GM21717 (cell line): ENCODE data around the gene PTPRD.

ENCODE experiments used
- ATAC-seq: cut with Tn5 transposase; IDR thresholded peaks from one replicate; pipeline ENCODE4 v1.9.1; 2021; ENCODE audit warnings: mild to moderate bottlenecking, moderate library complexity; ENCODE audit not compliant: unreplicated experiment

PTPRD gene

DNA sequence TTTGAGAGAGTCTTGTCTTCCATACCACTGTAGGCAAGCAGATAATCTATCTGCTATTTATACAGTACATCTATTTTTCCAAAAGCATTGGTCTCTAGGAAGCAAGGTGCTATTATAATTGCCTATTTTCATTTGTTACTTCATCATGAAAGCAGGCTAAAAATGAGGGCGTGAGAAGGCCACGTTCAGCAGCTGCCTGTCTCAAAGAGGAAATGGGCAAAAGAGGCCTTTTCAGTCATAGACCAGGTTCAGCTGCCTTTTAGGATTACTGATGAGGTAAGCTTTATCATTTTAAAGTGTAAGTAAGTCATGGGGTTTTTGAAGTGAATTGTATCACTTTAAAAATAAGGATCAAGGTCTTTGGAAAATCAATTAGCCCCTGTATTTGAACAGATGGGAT, 1722.1 kb downstream of the PTPRD start:
- no peak for ATAC-seq

DNA sequence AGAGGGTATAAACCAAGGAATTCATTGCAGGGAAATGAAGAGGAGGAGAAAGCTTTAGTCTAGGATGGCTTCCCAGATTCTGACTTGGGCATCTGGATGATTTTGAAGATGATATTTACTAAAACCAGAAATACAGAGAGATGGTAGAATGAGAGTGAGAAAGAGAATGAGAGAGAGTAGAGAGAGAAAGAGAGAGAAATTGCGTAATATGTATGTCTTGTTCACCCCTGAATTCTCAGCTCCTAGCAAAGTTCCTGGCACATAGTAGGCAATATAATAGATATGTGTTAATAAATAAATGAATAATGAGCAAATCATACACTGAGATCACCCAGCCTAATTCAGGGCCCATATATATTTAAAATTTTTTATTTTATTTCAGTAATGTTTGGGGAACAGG, 1723.7 kb downstream of the PTPRD start:
- ATAC-seq: no peak

DNA sequence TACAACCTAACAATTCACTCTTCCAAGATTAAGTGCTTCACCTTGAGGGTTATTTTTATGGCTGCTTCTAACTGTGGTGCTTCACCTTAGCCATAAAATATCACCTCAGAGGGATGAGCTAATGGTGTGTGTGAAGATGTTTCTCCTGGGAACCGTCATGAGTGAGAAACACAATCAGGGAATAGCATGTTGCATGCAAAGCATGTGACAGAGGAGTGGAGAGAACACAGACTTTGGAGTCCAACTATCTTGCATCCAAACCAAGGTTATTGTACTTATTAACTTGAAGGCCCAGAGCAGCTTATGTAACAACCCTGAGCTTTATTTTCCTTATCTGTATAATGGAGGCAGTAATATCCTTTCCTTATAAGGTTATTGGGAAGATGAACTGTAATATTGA, 1724.2 kb downstream of the PTPRD start:
- no peak for ATAC-seq

DNA sequence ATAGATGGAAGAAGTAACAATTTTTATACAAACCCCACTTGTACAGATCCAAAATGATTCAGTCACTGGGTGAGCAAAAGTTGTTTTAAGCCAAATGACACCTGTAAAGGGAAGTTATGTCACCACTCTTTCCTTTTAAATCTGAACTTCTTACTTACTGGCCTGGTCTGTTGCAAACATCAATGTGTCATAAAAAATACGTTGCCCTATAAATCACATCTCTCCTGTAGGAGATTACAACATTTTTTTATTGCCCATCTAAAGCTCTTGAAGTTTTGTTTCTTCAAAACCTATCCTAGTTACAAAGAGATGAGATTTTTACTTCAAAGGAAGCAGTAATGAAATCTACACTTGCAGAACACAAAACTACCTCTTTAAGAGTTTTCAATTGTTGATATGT, 1725.4 kb downstream of the PTPRD start:
- no peak for ATAC-seq

DNA sequence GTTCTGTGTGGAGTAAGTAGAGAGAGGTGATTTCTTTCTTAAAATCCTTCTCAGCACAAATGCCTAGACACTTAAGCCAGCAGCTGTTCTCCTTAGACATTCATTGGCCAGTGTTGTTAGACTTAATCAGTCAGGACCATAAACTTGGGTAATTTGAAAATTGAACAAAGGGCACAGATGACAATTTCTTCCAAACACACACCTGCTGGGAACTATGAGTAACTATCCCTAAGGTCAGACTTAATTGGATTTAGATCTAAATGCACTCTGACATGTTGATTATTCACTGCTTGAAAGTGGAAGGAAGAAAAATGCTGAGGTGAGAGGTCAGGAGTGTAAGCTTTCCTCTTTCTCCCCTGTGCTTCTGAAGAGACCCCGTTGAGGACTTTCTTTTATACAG, 1729.5 kb downstream of the PTPRD start:
- no peak for ATAC-seq

DNA sequence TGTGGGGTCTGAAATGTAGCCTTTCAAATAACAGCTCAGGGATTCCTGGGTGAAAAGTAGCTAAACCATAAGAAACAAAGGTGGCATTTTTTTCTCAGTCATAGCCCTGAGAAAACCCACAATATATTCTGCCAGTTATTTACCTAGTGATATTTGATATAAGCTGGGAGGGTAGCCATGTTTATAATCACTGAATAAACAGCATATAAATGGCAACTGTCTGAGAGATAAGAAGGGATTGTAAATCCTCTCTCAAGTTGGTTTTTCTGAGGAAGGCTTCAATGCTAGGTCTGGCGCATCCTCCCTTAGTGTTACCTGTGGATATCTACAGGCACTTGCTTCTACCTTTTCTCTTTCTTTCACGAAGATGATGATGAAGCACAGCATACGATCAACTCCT, 1732.7 kb downstream of the PTPRD start:
- ATAC-seq: no peak

DNA sequence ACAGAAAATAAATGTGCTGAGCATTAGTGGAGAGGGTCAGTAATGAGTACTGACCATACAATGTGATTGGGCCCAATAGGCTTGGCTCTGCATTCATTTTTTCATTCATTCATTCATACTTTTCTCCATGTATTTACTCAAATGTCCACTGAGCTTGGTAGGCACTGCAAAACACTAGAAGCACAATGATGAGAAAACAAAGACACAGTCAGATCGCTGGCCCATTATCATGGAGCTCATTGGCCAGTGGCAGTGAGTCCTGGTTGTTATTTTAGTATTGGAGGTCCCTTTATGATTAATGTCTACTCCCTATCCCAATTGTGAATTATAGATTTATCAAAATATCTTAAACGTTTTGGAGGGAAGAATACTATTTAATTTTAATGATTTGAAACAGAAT, 1733.5 kb downstream of the PTPRD start:
- ATAC-seq: no peak

DNA sequence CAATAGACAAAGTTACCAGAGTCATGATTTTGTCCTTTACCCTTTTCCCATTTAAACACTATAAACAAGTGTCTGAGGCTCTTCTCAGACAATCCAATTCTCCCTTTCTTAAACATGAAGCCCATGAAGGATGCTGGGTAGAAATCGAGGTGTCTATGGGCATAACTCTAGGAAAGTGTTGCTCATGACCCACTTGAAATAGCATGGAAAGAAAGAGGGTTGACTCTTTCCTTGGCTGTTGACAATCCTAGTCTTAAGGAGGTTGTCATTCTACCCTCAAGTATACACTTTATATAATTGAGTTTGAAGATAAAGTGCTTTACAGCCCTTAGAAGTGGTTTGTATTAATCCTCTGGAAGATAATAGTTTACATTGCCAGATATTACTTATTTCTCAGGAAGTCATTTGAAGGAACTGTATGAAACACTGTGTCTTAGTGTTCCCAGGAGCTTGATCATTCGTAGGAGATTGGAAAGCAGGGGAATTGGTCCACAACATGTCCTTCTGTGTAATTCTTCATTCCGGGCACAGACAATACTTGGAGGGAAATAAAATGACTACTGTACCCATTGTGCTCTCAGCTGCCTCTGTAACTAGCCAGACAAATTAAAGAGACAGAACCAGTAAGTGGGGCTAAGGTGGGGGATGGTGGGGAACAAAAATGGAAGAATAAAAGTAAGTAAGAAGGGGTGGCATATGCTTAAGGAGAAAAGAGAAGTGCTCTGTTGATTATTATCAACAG, 1734.9 kb downstream of the PTPRD start:
- ATAC-seq: no peak

DNA sequence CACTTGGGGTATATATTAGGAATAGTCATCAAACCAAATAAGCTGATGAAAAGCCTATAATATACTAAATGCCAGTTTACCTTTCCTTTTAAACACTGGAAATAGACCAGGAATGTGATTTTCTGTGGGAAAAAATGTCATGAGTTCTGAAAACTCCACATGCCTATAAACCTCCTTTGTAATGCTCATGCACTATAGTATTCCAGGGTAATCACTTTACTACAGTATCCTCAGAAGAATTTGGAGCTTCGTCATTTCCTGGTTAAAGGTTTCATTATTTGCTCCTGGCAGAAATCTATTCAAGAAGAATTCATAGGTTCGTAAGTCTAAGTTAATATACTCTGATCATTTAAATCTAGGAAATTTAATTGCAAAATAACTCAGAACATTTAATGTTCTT, 1736.5 kb downstream of the PTPRD start:
- no peak for ATAC-seq

DNA sequence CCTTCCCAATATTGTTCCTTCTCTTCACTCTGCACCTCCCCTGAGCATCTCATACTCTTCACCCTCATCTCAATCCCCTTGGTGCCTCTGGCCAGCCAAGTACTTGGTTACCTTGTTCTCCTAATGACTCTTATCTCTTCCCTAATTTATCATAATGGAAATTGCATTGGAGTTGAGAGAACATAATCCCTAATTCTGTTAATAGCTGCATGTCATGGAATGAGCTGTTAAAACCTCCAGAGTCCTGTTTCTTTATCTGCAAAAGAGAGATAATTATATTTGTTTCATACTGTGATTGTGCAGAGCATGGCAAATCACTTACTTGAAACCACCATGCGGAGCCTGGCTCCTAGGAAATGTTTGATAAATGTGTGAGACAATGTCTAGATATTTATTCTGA, 1738.3 kb downstream of the PTPRD start:
- no peak for ATAC-seq

DNA sequence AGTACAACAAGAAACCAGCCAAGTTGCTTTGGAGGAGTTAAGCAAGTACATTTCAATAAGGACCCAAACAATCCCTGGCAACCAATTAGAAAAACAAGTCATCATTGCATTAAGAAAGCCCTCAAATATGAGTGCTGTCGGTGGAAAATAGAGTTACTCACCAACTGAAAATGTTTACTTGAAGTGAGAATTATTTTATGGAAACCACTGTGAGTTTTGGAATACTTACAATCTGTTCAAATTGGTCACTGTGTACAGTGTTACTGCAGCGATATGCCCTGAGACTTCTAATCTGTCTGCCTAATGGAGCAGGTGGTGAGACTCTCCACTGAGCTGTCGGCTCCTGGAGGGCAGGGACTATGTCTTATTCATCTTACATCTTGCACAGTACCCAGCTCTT, 1740.0 kb downstream of the PTPRD start:
- ATAC-seq: no peak

DNA sequence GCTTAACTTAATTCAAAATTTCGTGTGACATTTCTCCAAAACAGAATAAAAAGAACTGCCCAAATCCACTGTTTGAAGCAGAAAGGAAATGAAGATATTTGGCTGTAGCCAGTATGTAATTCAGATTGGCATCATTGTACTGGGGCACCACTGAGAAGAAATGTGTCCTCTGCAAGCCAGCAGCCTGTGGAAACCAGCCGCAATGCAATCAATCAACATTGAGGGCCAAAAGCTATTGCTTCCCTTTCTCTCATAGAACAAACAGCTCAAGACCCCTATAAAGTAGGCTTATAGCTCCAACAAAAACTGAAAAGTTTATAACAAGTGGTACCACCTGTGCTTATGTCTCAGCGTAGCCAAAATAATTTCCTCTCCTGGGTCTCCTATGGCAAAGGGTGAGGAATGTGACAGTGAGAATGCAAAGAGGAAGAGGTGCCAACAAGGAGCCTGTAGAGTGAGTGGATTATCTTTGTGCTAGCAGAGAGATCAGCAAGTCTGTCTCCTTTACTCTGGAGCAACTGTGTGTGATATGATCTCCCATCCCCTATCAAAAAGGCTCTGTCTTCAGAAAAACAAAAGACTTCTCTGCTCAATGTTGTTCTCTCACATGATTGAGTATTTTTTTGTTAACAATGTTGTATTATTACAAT, 1740.9 kb downstream of the PTPRD start:
- no peak for ATAC-seq

DNA sequence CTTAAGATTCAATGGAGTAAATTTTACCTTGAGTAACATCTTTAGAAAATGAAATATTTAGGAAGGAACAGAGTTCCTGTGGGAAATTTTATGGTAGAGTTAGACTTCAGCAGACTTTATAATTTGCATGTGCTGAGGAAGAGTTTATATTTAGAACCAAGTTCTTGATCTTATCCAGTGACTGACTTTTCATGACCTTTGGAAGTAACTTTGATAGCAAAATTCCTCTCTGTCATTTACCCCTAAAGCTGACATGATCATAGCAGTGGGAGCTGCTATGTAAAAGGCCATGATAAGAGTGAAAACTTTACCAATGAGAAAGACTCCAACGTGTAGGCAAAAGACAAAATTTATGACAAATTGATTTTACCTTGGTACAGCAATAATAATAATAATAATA, 1741.4 kb downstream of the PTPRD start:
- ATAC-seq: no peak

DNA sequence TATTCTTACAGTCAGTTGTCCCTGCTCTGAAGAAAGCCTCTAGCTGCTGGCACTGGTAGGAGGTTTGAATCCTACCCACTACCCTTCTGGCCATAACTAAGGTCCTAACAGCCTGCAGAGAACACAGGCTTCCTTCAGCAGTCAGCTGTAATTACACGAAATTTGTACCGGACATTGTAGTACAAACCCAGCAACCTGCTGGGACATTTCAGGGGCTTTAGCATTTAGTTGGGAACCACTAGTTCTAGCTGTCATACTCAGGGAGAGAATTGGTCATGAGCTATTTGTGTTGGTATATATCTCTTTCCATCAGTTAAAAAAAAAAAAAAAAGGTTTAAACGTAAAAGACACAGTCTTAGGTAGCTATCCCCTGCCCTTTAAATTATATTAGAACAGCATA, 1743.0 kb downstream of the PTPRD start:
- ATAC-seq: no peak

DNA sequence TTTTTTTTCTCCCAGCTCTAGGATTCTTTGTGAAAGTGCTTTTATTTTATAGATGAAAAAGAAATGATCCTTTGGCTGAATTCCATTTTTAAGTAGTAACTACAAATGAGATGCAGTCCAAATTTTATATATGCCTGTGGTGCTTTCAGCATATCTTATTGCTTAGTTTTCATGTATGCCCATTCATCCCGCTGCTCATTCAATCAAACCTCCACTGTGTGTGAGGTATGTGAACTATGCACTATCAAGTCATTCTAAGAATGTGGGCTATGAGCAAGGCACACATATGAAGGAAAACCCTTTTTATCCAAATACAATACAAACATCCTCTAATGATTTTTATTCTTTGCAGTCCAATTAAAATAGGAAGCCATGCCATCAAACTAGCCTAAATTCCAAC, 1744.2 kb downstream of the PTPRD start:
- no peak for ATAC-seq

DNA sequence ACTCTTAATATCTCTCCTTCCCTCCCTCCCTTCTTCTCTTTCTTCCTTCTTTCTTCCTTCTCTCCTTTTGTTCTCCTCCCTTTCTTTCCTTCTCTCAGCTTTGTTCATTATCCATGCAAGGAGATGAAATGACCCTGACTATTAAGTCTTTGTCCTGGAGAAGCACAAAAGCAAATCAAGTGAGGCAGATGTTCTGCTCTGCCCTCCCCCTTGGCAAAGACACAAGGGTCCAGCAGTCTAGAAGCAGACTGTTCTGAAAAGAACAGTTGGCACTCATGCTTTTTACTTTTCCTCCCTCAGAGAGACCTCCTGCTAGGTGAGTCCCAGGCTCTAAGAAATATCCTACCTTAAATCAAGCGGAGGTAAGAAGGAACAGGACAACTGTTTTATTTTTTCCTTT, 1745.7 kb downstream of the PTPRD start:
- no peak for ATAC-seq

DNA sequence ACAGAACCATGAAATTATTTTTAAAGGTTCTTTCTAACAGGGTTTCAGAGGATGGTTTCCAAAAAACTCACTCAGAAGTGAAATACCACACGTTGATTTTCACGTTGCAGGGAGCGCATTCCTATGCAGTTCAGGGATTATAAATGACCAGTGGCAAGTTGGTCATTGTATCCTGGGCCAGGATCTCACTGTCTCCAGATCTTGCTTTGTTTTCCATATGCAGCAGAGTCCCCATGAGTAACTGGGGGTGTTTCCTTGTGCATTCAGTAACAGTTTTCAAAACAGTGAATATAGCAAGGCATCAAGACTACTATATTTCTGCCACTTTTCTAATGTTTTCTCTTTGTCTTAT, 1748.3 kb downstream of the PTPRD start:
- no peak for ATAC-seq

DNA sequence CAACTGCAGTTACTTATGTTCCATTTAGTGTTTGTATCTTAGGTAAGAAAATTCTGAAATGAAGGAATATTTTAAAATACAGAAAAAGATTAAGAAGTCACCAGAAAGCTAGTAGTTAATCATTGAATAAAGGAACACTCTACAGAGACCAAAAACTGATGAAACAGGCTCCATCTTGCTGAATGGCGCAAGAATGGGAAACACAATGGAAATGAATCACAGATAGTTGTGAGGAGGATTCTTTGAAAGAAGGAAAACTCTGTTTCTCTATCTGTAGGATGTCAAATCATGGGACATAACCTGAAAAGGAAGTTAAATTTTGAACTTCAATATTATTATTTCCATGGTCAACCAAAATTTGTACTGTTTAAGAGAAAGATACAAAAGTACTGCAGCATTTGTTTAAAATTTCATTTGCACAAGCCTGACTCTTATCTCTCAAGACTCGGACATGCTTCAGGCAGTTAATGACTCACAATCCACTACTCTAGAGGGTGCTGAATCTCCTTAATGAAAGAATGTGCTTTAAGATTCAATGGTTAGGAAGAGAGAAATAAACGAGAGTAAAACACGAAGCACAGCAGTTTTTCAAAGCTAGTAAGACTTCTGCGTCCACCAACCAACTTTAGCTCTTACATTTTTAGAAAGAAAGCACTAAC, 1748.8 kb downstream of the PTPRD start:
- no peak for ATAC-seq

DNA sequence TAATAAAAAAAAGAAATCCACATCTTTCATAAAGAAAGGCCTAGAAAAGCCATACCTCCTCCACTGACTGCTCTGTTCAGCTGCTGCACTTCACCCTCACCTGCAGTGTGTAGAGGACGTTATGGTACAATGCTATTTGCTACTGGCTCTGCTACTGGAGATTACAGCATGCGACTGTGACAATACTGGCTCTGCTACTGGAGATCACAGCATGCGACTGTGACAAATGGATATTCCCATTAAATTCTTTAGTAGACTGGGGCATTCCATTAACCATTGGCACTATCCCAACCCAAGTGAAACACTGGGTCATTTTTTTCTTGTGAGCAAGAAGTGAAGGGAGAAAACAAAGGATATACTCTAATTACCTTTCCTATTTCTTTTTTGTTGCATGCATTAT, 1749.7 kb downstream of the PTPRD start:
- no peak for ATAC-seq

DNA sequence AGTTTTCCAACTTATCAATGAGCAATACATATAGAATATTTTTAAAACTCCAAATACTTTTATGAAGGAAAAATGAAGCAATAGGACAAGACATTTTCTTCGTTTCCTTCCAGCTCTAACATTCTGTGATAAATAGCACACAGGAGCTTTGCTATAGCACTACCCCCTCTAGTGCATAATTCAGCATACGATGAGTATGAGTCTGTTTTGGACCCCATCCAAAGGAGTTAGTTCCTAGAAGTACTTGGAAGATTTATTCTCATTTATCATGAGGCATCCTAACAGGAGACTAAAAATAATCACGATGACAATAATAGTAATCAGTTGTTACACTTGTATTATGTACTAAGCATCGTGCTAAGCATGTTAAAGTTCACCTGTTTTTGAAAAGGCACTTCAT, 1751.9 kb downstream of the PTPRD start:
- no peak for ATAC-seq

DNA sequence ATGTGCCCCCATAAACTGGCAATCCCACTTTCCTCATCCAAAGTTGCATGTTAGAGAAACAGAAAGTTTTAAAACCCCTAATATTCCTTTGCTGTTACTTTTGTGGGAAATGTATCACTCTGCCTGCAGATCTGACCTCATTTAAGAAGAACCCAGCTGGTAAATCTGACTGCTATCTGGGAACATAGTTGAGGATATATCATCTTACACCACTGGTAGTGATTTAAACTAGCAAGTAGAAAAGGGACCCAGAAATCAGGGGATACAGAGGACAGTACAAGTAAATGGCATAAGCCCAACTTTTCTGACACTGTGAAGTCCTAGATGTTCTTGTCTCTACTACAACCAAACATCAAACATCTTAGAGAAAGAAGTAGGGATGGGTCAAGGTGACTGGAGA, 1752.7 kb downstream of the PTPRD start:
- ATAC-seq: no peak

DNA sequence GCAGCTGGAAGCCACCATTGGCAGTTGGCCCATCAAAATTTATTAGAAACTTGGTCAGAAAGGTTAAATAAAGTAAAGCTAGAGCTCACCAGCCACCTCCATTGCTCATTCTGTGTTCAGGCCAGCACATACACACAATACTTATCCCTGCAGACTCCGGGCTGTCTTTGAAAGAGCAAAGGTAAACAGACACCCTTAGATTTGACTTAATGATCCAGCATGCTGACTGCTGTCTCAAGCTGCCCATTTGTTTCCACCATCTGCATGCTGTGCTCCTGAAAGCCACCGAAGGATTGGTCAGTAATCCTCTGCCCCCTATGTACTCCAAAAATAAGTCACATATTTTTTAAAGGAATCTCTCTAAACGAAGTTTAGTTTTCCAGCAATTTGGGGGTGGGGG, 1753.4 kb downstream of the PTPRD start:
- ATAC-seq: no peak
